Brain microvascular endothelial cell (primary cell): ENCODE measurements around the gene RANBP9.

Experiments used
- DNase-seq: peaks from one replicate; pipeline ENCODE4 v3.0.0-alpha.2; 2020
- H3K27ac ChIP-seq: fragments of 250-450 bp; sonication (Bioruptor Pico); 2 replicates; pipeline ENCODE4 v1.5.1; 2020; ENCODE audit warnings: mild to moderate bottlenecking, moderate library complexity
- H3K27me3 ChIP-seq: fragments of 250-450 bp; sonication (Bioruptor Pico); replicated peaks from 2 replicates; pipeline ENCODE4 v1.5.1; 2020; ENCODE audit warnings: mild to moderate bottlenecking
- H3K36me3 ChIP-seq: fragments of 250-450 bp; sonication (Bioruptor Pico); replicated peaks from 2 replicates; pipeline ENCODE4 v1.5.1; 2020; ENCODE audit warnings: mild to moderate bottlenecking
- H3K4me3 ChIP-seq: 2 replicates; pipeline ENCODE4 v1.5.1; 2011; ENCODE audit warnings: low read depth, mild to moderate bottlenecking, control low read depth, low read length, moderate library complexity
- CTCF ChIP-seq: IDR thresholded peaks from 2 replicates; pipeline ENCODE4 v1.5.1; 2011; ENCODE audit warnings: low read depth, mild to moderate bottlenecking, moderate library complexity, low read length, control low read depth, inconsistent platforms; ENCODE audit errors: missing control alignments
- in situ Hi-C: cut with HindIII; loops from 2 replicates; pipeline ENCODE4 v1.10.0; 2017; ENCODE audit warnings: low sequenced_read_pairs, low pct_ligation_motif_present

Gene RANBP9

DNA sequence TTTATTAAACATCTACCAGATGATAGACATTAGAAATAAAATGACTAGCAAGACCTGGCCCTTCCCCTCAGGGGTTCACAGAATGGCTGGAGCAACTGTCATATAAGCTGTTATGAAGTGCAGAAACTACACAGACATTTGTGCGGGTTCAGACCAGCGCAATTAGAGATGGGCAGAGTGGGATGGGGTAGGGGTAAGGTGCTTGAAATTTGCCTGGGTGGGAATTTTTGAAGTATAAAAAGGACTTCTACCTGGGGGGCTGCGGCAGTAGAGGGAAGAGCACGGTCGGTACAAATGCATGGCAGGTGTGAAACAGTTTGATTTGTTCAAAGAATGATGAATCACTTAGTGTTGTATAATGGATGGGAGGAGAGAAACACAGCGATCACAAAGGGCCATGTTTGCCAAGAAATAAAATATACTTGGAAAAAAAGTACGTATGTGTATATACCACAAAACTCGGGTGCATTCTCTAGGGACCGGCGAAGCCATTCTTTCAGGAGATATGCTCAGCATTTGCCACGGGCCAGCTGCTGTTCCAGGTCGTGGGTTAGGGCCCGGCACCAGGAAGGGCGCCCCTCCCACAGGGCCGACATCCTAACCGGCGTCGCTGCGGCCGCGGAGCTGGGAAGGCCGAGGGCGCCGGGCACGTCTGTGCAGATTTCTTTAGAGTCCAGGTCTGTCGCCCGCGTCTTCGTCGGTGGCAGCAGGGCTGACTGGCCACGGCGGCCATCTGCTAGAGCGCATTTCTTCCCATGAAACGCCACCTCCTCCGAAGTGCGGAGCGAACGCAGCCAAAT, 97.3 kb downstream of the RANBP9 start:
- in situ Hi-C loops: no loop called here
- Histone ChIP-seq H3K27ac (peak overlapping the region; percentile 76), H3K4me3 (peak overlapping the region; percentile 96), H3K36me3 (peaks cover 21% of the 10 kb centered on the region), H3K27me3 (no peaks in the 10 kb centered on the region)
- peak; percentile 27 for DNase-seq
- no peak for TF ChIP-seq CTCF

DNA sequence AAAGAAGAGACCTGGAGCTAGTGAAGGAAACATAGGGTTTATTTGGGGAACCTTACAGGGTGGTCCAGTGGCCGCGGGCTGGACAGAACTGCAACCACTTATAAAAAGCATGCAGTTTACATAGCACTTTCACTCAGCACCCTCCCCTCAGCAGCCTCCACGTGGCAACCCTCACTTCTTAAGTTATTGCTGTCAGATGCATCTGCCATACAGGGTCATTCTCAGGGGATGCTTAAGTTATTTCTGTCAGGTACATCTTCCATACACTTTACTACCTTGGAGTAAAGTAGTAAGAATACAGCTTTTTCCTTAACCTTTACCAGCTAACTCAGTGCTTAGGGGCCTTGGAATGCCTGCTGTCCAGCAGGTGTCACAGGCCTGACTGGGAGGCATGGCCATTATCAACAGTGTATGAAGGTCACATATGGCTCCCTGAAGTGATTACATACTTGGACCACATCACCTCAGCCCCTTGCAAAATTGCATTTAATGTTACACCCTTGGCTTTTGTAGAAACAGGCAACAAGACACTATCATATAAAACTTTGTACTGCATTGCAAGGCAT, 98.5 kb downstream of the RANBP9 start:
- TF ChIP-seq CTCF: no peak
- Histone ChIP-seq H3K4me3 (no peak overlapping the region), H3K27me3 (no peaks in the 10 kb centered on the region), H3K36me3 (peaks cover 12% of the 10 kb centered on the region), H3K27ac (no peak overlapping the region)
- in situ Hi-C loops: no loop called here
- no peak for DNase-seq

DNA sequence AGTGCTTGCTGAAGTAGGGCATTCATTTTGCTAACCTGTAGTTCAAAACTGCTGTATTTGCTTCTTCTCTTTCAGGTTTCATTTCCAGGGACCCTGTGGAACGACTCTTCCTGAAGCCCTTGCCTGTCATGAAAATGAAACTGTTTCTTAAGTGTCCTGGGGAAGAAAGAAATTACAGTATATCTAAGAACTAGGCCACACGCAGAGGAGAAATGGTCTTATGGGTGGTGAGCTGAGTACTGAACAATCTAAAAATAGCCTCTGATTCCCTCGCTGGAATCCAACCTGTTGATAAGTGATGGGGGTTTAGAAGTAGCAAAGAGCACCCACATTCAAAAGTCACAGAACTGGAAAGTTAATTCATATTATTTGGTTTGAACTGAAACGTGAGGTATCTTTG, 99.9 kb downstream of the RANBP9 start:
- H3K36me3 ChIP-seq: peaks cover 4% of the 10 kb centered on the region
- no peak for TF ChIP-seq CTCF
- H3K27ac ChIP-seq: no peak overlapping the region
- H3K4me3 ChIP-seq: no peak overlapping the region
- H3K27me3 ChIP-seq: no peaks in the 10 kb centered on the region
- no peak for DNase-seq
- in situ Hi-C loops: no loop called here

DNA sequence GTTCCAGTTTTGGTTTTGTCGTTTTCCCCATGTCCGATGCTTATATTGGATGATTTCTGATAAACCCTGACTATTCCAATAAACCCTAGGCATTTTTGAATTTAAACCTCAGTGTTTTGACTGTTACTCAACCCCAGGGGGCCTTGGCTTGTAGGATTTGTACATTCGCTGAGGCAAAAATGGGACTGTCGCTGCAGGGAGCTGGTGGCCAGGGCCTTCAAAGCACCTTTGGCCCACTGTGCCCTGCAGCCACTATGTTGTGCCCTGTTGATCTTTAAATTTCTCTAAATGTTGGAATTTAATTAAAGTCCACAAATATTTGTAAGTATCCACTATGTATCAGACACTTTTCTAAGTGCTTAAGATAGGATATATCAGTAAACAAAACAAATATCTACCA, 106.0 kb downstream of the RANBP9 start:
- TF ChIP-seq CTCF: no peak
- no peak overlapping the region for H3K4me3 ChIP-seq
- no peaks in the 10 kb centered on the region for H3K27me3 ChIP-seq
- H3K27ac ChIP-seq: no peak overlapping the region
- in situ Hi-C loops: no loop called here
- DNase-seq: no peak
- no peaks in the 10 kb centered on the region for H3K36me3 ChIP-seq

DNA sequence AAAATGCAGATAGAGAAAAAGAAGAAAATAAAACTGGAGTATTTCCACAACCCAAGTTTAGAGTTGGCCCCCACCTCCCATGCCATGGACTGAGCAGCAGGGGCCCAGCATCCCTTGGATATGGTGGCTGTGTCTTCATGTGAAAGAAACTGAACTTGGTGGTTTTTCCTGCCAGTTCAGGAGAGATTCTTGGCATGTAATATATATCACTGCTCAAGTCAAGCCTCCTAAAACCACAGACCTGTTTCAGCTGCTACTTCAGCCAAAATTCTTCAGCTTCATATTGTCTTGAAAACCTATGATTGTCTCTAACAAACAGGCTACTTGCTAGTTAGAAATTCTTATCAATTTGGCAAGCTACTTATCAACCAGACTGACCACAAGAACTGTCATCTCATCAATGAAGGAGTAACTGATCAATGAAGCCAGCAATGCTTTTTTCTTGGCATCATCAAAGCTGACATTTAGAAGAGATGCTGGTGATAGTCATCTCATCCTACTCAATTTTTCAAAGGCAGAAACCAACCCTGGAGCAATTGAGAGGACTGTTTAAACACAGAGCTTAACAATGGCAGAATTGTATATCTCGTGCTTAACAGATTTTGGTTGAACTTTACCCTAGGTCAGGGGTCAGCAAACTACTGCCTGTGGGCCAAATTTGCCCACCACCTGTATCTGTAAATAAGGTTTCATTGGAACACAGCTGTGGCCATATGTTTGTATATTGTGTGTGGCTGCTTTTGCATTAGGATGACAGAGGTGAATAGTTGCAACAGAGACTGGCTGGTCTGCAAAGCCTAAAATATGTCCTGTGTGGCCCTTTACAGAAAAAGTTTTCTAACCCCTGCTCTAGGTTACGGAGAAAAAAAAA, 106.9 kb downstream of the RANBP9 start:
- H3K36me3 ChIP-seq: no peaks in the 10 kb centered on the region
- DNase-seq: no peak
- no peak overlapping the region for H3K27ac ChIP-seq
- in situ Hi-C loops: no loop called here
- no peak overlapping the region for H3K4me3 ChIP-seq
- no peaks in the 10 kb centered on the region for H3K27me3 ChIP-seq
- no peak for TF ChIP-seq CTCF
